ENCODE results near the gene GDF15.

DNA sequence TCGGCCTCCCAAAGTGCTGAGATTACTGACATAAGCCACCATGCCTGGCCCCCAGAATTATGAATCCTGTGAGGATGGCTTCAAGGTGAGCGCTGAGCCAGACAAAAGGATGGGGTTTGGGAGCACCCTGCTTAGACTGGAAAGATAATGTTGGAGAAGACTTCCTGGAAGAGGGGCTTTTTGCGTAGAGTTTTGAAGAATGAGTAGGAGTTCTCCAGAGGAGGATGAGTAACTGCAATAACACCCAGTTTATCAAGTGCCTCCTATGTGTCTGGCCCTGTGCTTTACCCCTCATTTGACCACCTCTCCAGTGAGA lies 641 bp upstream of the GDF15 start:
- TF ChIP-seq CTCF (IDR thresholded peaks at IDR 0.05; ENCODE audit: extremely low read depth in 1 of 2, insufficient read depth in 1 of 2, low read depth in 1 of 2, low read length in 2 of 2) (no peak), POLR2AphosphoS5 (IDR thresholded peaks at IDR 0.05; ENCODE audit: insufficient read depth, low read depth, low read length) (no peak), POLR2A (IDR thresholded peaks at IDR 0.05; ENCODE audit: low read depth, low read length) (no peak), EZH2 (IDR thresholded peaks at IDR 0.05; ENCODE audit: borderline replicate concordance, low read depth, low read length, severe bottlenecking) (no peak), MAX (IDR thresholded peaks at IDR 0.05; ENCODE audit: insufficient read depth, insufficient read length) (no peak), GATA2 (IDR thresholded peaks at IDR 0.05; ENCODE audit: insufficient read depth, insufficient read length, low read depth, low read length) (no peak)

Data from endothelial cell of umbilical vein (primary cell).